ENCODE measurements around the gene FAM210A. TPM values are rescaled to one million over a fixed set of nuclear protein-coding genes. Genes with fewer than 3 reads are reported as not detected.

The FAM210A gene
- total RNA-seq, 1 experiment from 2014 or later, result 21.0 TPM

- DNase-seq (ENCODE audit: low read depth, low spot score) (no peak), ATAC-seq (no peak)
- Histone ChIP-seq H3K36me3 (ENCODE audit: control insufficient read depth, insufficient read depth, low read length) (peaks cover 2% of the 10 kb centered on the region; the same call in 1 of the 2 replicates), H3K27ac (ENCODE audit: low read length) (no peak overlapping the region), H3K4me1 (ENCODE audit: control insufficient read depth, insufficient read depth, low read length) (no peaks in the 10 kb centered on the region), H3K4me3 (ENCODE audit: low read depth in 2 of 2, low read length in 2 of 2) (no peak overlapping the region), H3K27me3 (ENCODE audit: control insufficient read depth, insufficient read depth, low read length) (no peaks in the 10 kb centered on the region), H3K9me3 (ENCODE audit: control insufficient read depth, insufficient read depth, low read depth, low read length) (no peaks in the 10 kb centered on the region)
- intact Hi-C loops (cut with micrococcal nuclease; ENCODE audit: unreplicated experiment) (loop anchor here (5.0 kb wide), 1 partner anchor 49 kb away; no protein-coding TSS in a partner anchor), in situ Hi-C loops (cut with HindIII; ENCODE audit: low pct_unique_long_range_greater_than_20kb, low sequenced_read_pairs) (no loop called here)
- BruUV-seq (replicated peaks), result no TSS peak
- ChIA-PET POLR2A (no interaction called here), CTCF (no interaction called here)
- TF ChIP-seq REST (IDR thresholded peaks at IDR 0.05; ENCODE audit: insufficient read depth in 1 of 2, low read depth in 2 of 2, low read length in 1 of 2) (no peak), CTCF (IDR thresholded peaks at IDR 0.05) (no peak), TCF7L2 (IDR thresholded peaks at IDR 0.05; ENCODE audit: low read depth, low read length) (no peak), SIN3A (IDR thresholded peaks at IDR 0.05; ENCODE audit: borderline replicate concordance, insufficient read depth, low read depth, low read length) (no peak), POLR2AphosphoS5 (IDR thresholded peaks at IDR 0.05; ENCODE audit: low read depth, low read length) (no peak)
These were observed 32.3 kb upstream of the FAM210A start for GRCh38 chr18:13758622-13759021.

- Histone ChIP-seq H3K27me3 (ENCODE audit: control insufficient read depth, insufficient read depth, low read length) (no peaks in the 10 kb centered on the region), H3K4me1 (ENCODE audit: control insufficient read depth, insufficient read depth, low read length) (no peaks in the 10 kb centered on the region), H3K9me3 (ENCODE audit: control insufficient read depth, insufficient read depth, low read depth, low read length) (no peaks in the 10 kb centered on the region), H3K4me3 (ENCODE audit: low read depth in 2 of 2, low read length in 2 of 2) (no peak overlapping the region), H3K36me3 (ENCODE audit: control insufficient read depth, insufficient read depth, low read length) (peaks cover 12% of the 10 kb centered on the region), H3K27ac (ENCODE audit: low read length) (no peak overlapping the region)
- intact Hi-C loops (cut with micrococcal nuclease; ENCODE audit: unreplicated experiment), result loop anchor here (5.0 kb wide), 1 partner anchor 51 kb away; no protein-coding TSS in a partner anchor
- ATAC-seq (no peak), DNase-seq (ENCODE audit: low read depth, low spot score) (no peak)
- POLR2A ChIA-PET, result no interaction called here
- no TSS peak for BruUV-seq (replicated peaks)
- TF ChIP-seq REST (IDR thresholded peaks at IDR 0.05; ENCODE audit: insufficient read depth in 1 of 2, low read depth in 2 of 2, low read length in 1 of 2), result no peak
- TF ChIP-seq POLR2AphosphoS5 (IDR thresholded peaks at IDR 0.05; ENCODE audit: low read depth, low read length), result no peak
- TF ChIP-seq TCF7L2 (IDR thresholded peaks at IDR 0.05; ENCODE audit: low read depth, low read length), result no peak
- TF ChIP-seq CTCF (IDR thresholded peaks at IDR 0.05), result no peak
- no peak for TF ChIP-seq SIN3A (IDR thresholded peaks at IDR 0.05; ENCODE audit: borderline replicate concordance, insufficient read depth, low read depth, low read length)
- CTCF ChIA-PET, result no interaction called here
- in situ Hi-C loops (cut with HindIII; ENCODE audit: low pct_unique_long_range_greater_than_20kb, low sequenced_read_pairs), result no loop called here
These were observed 30.3 kb upstream of the FAM210A start for GRCh38 chr18:13756671-13757070.
